HG03521 (cell line): ENCODE results near the gene ARMC8.
"Not testable (repeated sequence)": the region's sequence is repeated elsewhere in the genome, so short reads cannot be mapped to it uniquely, and the experiment has no call there.

Experiments used
- ATAC-seq: cut with Tn5 transposase; IDR thresholded peaks from one replicate; pipeline ENCODE4 v1.9.1; 2021; ENCODE audit warnings: mild to moderate bottlenecking, moderate library complexity; ENCODE audit not compliant: unreplicated experiment

Gene ARMC8, protein sequence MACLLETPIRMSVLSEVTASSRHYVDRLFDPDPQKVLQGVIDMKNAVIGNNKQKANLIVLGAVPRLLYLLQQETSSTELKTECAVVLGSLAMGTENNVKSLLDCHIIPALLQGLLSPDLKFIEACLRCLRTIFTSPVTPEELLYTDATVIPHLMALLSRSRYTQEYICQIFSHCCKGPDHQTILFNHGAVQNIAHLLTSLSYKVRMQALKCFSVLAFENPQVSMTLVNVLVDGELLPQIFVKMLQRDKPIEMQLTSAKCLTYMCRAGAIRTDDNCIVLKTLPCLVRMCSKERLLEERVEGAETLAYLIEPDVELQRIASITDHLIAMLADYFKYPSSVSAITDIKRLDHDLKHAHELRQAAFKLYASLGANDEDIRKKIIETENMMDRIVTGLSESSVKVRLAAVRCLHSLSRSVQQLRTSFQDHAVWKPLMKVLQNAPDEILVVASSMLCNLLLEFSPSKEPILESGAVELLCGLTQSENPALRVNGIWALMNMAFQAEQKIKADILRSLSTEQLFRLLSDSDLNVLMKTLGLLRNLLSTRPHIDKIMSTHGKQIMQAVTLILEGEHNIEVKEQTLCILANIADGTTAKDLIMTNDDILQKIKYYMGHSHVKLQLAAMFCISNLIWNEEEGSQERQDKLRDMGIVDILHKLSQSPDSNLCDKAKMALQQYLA

DNA sequence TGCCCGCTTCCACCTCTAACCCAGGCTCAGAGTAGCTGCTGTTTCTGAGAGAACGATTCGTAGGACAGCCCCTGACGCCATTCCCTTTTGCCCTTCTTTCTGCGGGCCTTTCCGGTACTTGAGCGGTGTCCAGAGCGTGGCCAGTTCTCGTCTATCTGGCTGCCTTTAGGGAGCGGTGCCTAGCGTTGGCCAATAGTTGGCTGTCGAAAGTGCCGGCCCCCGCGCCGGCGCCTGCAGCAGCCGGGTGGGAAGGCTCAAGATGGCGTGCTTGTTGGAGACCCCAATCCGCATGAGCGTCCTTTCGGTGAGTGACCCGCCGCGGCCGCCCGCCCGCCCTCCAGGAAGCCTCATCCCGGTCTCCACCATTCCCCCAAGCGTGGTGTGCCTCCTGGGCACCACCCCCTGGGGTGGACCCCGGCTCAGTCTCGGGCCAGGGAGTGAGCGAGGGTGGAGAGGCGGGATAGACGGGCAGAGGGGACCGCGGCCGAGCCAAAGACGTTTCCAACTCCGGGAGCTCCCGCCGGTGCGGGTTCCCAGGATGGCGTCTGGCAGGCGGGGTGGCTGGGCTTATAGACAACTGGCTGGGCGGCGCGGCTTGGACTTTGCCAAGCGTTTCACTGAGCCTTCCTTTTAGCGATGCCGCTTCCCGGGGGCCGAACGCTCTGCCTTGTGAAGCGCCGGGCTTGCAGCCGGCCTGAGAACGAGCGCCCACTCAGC lies at the start of gene ARMC8:
ARMC8 (plus strand) TSS at position 6 of the 717 bp plus-strand sequence; CDS start at position 260, 254 bp downstream.
- peak; percentile 42 for ATAC-seq

DNA sequence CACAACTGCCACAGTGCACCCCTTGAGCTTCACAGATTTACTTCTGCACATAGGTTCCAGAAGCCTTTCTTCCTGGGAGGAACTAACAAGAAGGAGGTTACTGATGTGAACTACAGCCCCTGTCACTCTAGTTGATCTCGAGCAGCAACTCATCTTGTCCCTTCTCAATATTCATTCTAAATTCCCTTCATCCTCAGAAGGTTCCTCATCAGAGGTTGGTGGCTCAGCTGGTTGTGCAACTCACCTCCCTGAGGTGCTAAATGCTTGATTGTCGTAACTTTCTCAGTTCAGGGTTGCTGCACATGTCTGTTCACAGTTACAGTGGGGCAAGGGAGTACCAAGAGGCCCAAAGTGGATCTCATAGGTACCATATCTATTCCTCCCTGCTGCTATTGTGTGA lies 49.2 kb upstream of the ARMC8 start:
- ATAC-seq = no peak

DNA sequence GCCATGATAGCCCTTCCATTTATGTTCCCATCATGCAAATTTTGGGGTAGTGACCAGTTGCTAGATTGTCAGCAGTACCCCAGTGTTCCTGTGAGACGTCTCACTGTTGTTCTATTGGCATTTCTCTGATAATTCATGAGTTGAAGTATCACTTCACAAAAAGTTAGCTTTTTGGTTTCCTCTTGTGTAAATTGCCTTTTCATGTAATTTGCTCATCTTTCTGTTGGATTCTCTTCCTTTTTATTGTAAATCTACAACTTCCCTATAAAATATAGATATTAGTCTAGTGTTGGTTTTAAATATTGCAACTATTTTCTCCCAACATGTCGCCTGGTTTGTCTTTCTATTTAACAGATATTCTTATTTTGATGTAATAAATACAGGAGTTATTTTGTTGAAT lies 47.4 kb upstream of the ARMC8 start:
- ATAC-seq = no peak

DNA sequence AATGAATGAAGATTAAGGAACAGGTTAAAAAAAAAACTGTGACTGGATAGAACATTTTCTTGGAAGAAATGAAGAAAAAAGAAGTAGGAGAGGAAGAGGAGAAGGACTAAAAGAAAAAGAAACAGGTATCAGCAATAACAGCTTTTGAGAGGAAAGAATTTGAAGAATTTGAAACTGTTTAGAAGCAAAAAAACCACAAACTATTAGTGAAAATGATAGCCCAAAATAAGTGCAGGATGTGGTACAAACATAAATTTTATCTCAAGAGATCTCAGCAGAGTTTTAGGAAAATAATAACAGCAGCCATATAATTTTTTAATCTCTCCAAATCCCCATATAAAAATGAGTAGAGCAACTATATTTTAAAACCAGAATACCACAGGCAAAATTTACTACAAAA lies 46.2 kb upstream of the ARMC8 start:
- ATAC-seq = no peak

DNA sequence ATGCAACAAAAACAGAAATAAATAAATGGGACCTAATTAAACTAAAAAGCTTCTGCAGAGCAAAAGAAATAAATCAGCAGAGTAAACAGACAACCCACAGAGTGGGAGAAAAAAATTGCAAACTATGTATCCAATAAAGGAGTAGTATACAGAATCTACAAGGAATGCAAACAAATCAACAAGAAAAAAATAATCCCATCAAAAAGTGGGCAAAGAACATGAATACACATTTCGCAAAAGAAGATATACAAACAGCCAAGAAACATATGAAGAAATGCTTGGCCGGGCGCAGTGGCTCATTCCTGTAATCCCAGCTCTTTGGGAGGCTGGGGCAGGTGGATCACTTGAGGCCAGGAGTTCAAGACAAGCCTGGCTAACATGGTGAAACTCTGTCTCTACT lies 44.9 kb upstream of the ARMC8 start:
- not testable (repeated sequence) for ATAC-seq

DNA sequence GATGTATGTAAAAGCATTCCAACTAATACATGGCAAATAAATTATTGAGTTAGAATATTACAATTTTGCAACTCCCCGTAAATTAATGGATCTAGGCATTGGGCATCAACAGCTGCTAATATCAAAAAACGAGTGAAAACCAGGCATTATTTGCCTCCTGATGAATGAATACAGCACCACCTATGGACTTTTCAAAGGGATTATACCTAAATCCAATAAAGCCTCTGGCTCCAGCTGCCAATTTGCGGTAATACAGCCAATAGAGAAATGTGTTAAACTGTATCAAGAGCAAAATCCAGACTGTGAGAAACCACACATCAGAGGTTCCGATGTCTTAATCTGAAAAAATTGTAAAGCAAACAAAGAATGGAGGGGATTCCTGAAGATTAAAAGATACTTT lies 38.6 kb upstream of the ARMC8 start:
- ATAC-seq = no peak

DNA sequence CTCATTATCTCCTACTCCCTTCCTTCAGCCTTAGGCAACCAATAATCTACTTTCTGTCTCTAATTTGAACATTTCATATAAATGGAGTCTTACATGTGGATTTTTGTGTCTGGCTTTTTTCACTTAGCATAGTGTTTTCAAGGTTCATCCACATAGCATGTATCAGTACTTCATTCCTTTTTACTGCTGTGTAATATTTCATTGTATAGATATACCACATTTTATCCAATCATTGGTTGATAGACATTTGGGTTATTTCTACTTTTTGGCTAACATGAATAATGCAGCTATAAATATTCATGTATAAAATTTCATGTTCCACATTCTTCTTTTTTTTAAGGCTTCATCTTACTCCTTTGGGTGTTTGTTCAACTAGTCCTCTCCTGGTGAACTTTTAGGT lies 32.6 kb upstream of the ARMC8 start:
- no peak for ATAC-seq

DNA sequence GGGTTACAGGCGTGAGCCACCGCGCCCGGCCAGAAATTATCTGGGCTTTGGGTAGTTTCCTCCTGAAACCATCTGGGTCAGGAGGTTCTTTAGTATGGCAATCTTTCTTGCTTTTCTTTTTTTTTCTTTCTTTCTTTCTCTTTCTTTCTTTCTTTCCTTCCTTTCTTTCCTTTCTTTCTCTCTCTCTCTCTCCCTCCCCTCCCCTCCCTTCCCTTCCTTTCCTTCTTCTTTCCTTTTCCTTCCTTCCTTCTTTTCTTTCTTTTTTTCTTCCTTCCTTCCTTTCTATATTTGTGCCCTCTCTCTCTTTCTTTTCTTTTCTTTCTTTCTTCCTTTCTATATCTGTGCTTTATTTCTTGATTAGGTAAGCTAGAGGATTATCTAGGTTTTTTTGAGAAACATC lies 29.4 kb upstream of the ARMC8 start:
- no peak for ATAC-seq

DNA sequence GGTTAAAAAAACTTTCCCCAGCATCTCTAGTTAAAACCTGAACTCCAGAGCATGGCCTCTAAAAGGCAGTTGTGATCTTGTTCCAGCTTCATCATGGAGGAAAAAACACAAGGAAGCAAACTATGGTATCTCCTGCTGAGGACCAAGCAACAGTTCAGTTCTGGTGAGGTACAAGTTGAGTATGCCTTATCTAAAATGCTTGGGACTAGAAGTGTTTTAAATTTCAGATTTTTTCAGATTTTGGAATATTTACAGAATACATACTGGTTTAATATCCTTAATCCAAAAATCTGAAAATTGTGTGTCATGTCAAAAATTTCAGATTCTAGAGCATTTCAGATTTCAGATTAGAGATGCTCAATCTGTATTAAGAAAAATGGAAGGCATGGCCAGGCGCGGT lies 22.0 kb upstream of the ARMC8 start:
- no peak for ATAC-seq

DNA sequence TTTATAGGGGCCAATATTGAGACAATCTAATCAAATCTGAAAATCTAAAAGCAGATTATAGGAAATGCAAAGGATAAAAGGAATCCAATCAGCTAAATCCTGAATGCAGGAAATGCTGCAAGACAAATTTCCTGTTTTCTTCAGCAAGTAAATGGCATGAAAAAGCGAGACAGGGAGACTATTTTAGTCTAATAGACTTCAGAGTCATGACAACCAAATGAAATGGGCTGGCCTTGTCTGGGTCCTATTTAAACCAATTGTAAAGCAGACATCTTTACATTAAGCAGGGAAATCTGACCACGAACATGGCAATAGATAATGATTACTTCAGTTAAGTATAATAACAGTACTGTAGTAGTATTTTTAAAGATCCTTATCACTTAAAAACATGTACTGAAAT lies 14.5 kb upstream of the ARMC8 start:
- ATAC-seq = no peak

DNA sequence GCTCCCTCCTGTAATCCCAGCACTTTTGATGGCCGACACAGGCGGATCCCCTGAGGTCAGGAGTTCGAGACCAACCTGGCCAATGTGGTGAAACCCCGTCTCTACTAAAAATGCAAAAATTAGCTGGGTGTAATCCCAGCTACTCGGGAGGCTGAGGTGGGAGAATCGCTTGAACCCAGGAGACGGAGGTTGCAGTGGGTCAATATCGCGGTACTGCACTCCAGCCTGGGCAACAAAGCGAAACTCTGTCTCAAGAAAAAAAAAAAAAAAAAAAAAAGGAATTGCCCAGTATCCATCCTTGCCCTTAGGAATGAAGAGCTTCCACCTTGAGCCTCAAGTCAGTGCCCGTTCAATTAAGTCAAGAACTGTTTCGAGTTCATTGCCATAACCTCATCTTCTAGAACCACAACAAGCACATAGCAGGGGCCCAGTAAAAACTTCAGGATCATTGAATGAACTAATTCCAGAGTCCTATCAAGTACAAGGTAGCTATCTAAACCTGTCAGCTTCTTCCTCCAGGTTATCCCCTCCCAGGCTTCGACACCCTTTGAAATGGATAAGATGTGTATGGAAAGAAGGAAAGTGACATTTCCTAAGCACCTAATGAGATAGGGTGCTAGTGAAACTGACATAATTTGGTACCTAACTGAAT lies 13.2 kb upstream of the ARMC8 start:
- no peak for ATAC-seq

DNA sequence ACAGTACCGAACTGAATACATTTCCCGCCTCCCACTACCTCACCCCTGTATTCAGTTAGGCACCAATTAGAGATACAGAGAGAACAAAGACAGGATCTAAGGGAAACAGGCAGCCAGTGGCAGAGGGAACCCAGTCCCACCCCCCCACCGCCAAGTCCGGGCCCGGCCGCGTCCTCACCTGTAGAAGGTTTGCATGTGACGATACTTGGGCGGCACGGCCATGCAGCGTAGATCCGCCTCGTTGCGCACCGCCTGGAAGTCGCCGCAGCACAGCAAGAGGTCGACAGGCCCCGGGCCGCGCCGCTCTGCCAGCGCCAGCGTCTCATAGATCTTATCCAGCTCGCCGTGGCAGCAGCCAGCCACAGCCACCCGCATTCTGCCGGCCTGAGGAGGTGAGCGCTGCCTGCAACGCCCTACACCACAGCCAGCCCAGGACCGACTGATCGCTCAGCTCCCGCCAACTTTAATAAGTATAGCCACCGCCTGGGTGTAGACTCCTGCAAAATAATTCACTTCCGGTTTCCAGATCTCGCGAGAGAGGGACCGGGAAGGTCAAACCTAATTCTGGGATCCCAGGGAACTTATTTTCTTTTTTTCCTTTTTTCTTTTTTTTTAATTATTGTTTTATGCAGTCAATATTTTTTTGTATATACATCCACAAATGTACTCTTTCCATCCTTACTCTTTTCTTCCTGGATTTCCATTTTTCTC lies 12.5 kb upstream of the ARMC8 start, which contains the start of gene DBR1:
DBR1 (minus strand) TSS at position 501 of the 711 bp plus-strand sequence; CDS start at position 375, 126 bp downstream.
- peak; percentile 84 for ATAC-seq

DNA sequence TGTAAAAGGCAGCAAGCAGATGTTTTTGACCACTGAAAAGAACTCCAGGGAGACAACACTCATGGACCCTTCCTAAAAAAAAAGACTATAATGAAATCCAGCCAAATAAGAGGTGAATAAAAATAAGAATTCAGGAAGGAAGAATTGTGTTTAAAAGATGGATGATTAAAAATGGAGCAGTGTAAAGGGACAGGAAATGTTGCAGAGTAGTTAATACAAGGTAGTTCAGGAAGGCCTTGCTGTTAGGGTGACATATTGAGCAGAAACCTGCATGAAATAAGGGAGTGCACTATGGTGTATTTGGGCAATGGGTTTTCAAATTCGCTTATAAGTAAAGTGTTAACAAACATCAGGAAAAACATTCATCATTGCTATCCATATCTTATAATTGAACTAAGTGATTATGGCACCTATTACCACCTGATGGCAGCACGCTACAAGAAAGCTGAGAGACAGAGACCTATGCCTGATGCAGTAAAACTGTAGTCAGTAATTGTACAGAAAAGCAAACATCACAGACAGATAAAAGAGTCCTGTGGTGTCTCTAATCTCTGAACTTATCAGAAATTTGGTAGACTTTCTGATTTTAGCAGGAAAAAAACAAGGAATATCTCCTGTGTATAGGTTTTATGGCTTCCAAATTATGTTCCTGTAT lies 6.6 kb upstream of the ARMC8 start:
- ATAC-seq = no peak

DNA sequence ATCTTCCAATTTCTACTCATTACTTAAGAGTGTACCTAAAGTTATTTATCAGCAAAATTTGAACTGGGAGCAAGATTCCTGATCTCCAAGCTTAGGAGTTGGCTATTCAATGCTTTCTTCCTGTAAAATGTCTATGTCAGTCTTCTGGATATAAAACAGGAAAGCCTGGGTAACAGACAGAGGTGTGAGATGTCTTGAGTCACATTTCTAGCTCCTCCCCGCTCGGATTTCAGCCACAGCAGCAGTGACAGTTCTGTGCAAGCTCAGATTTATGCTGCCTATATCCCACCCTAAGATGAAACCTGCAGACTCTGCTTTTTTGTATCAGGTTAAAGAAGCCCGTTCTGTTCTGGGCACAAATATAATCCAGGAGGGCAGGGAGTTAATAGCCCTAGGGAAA lies 2.1 kb upstream of the ARMC8 start:
- no peak for ATAC-seq

DNA sequence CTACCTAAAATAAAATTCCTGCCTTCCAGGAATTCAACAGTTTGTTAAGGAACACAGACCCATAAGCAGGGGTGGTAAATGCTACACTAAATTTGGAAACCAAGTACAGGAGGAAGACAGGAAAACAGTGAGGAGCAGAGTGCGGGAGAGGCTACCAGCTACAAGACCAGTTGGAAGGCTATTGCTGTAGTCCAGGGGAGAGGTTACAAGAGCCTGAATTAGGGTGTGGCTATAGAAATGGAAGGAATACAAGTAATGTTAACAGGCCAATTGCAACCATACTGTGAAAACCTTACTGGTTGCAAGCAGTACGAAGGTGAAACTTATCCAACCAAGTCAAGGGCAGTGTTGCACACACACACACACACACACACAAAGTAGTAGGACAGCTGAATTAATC lies 880 bp upstream of the ARMC8 start:
- no peak for ATAC-seq

DNA sequence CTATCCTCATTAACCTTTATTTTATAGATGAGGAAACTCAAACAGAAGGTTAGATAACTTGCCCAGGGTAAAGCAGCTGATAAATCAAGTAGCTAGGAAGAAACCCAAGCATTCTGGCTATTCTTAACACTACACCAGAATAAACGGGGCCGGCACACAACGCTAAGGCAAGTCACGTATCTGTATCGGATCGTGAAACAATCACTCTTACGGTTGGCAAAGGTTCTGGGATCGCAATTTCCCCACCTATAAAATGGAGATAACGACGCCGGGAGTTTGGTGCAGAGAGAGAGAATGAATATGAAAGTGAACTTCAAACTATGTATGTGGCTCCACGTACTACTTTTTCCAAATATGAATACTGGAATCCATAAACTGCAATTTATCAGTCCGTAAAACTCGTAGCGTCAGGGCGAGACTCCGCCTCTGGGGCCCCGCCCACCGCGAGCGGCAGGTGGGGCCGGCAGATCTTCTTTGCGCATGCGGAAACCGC lies 252 bp upstream of the ARMC8 start:
- ATAC-seq = peak; percentile 82

DNA sequence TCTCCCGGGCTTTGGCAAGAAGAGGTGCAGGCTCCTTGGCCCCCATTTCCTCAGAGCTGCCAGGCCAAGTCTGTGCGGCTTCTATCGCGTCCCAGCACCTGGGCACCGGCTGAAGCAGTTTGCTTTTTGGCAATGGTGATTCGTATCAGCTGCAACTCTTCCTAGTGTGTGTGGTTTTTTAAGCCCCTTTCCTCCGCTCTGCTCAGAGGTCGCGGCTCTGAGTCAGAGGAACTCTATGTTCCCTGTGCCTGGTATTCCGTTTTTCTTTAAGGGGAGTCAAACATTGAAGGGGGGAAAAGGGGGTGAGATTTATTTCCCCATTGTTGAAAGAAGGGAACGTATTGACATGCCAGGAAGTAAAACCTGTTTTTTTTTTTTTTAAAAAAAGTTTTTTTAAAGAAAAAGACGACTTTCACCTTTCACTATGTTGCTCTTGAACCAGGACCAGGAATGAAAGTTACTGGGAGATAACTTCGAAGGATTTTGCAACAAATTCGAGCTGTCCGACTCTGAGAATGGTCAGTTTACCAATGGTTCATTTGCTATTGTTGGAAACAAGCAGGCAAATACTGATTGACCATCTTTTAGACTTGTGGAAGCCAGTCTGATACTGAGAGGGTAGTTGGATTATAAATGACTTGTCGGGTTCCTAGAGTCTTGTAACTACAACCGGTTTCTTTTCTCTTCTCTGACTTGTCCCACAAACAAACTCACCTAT lies 1.1 kb downstream of the ARMC8 start:
- no peak for ATAC-seq

DNA sequence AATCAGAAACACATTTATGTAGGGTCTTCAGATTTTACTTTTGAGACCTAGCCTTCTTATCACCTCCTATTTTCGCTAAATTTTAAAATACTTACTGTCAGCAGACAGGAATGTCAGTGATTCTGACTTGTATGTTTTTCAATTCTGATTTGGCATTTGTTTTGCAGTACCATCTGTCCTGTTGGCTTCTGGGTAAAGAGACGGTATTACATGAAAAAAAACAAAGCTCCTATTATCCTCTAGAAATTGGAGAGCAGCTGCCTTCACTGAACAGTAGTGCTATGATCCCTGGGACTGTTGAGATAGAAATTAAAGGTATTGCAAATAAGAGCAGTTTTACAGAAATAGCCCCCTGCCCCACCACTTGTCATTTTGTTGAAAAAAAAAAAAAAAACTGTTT lies 8.4 kb downstream of the ARMC8 start:
- no peak for ATAC-seq

DNA sequence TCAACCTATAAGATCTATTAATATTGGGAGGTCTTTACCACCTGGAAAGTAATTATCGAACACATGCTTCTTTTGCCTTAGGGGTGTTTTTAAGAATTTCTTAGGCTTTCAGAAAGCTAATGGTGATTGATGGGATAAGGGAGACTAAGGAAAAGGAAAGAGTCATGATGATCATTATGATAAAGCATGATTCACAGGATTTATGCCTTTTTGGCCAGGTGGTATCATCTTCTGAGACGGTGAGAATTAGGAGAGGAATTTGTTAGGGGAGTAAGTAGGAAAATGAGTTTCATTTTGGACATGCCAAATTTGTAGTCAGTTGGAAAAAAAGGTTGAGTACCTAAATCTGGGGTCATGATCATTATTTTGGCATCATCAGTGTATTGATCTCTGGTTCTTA lies 8.9 kb downstream of the ARMC8 start:
- ATAC-seq = no peak
